GM18526 (cell line): ENCODE measurements around the gene NSMF.

Experiments
- POLR2A ChIP-seq: IDR thresholded peaks from 3 replicates; pipeline ENCODE4 v1.6.1; 2011; ENCODE audit not compliant: insufficient read length; ENCODE audit errors: extremely low read depth

The NSMF gene

GRCh38 chr9:137434498-137435380 lies 24.4 kb downstream of the NSMF start:
- TF ChIP-seq POLR2A = no peak

GRCh38 chr9:137433916-137434431 lies 25.2 kb downstream of the NSMF start:
- TF ChIP-seq POLR2A = no peak

GRCh38 chr9:137433349-137433915 lies 25.7 kb downstream of the NSMF start:
- TF ChIP-seq POLR2A = no peak

GRCh38 chr9:137432687-137433348 lies 26.3 kb downstream of the NSMF start:
- no peak for TF ChIP-seq POLR2A

GRCh38 chr9:137431416-137431931 lies 27.7 kb downstream of the NSMF start:
- TF ChIP-seq POLR2A = no peak

- TF ChIP-seq POLR2A = no peak
These were observed 28.3 kb downstream of the NSMF start for GRCh38 chr9:137430723-137431415.

- no peak for TF ChIP-seq POLR2A
These were observed 29.0 kb downstream of the NSMF start for GRCh38 chr9:137429974-137430722.

- TF ChIP-seq POLR2A = no peak
These were observed 29.6 kb downstream of the NSMF start for GRCh38 chr9:137429546-137429890.

GRCh38 chr9:137428841-137429545 lies 30.1 kb downstream of the NSMF start:
- no peak for TF ChIP-seq POLR2A

- no peak for TF ChIP-seq POLR2A
These were observed 30.9 kb downstream of the NSMF start for GRCh38 chr9:137428311-137428630.

- no peak for TF ChIP-seq POLR2A
These were observed 31.5 kb downstream of the NSMF start for GRCh38 chr9:137427454-137428310.

- TF ChIP-seq POLR2A = no peak
These were observed 33.0 kb downstream of the NSMF start for GRCh38 chr9:137426018-137426681.
